Measurements from ENCODE around the gene LRMDA. TPM values are rescaled to one million over a fixed set of nuclear protein-coding genes. Genes with fewer than 3 reads are reported as not detected.

LRMDA gene
- total RNA-seq, 1 experiment from 2014 or later, result 1.2 TPM

- no peak overlapping the region for H3K4me2 ChIP-seq (ENCODE audit: low read length)
- no peaks in the 10 kb centered on the region for H3K79me2 ChIP-seq (ENCODE audit: low read length)
- DNase-seq (peak; percentile 37), ATAC-seq (no peak)
- no peak overlapping the region for H3K9ac ChIP-seq (ENCODE audit: low read length)
- no peaks in the 10 kb centered on the region for H3K36me3 ChIP-seq (ENCODE audit: low read depth, low read length)
- POLR2A ChIA-PET (ENCODE audit: unreplicated experiment), result no interaction called here
- H2AFZ ChIP-seq (ENCODE audit: low read length), result no peak overlapping the region
- no peaks in the 10 kb centered on the region for H3K9me3 ChIP-seq (ENCODE audit: low read length)
- peaks cover 37% of the 10 kb centered on the region for H3K27me3 ChIP-seq (ENCODE audit: low read length)
- H3K4me1 ChIP-seq (ENCODE audit: insufficient read depth, low read length), result no peaks in the 10 kb centered on the region
- no peaks in the 10 kb centered on the region for H3K9me2 ChIP-seq (replicated peaks; ENCODE audit: low read length)
- intact Hi-C loops (cut with micrococcal nuclease), result no loop called here
- H3F3A ChIP-seq (ENCODE audit: low read length, unreplicated experiment), result no peaks in the 10 kb centered on the region
- no peak for TF ChIP-seq CTCF (conservative IDR thresholded peaks at IDR 0.05; ENCODE audit: low read depth, low read length)
- TF ChIP-seq EZH2phosphoT487 (IDR thresholded peaks at IDR 0.05; ENCODE audit: borderline replicate concordance, low read length), result no peak
- no peak for TF ChIP-seq EZH2 (IDR thresholded peaks at IDR 0.05; ENCODE audit: low read length, unreplicated experiment)
- H4K20me1 ChIP-seq (ENCODE audit: low read length), result no peaks in the 10 kb centered on the region
- no TSS peak for BruUV-seq (replicated peaks)
- no peak overlapping the region for H3K27ac ChIP-seq (ENCODE audit: low read length)
- CTCF ChIA-PET, result no interaction called here
- H3K4me3 ChIP-seq (ENCODE audit: low read length), result no peak overlapping the region
These were observed 248.1 kb downstream of the LRMDA start for GRCh38 chr10:75679536-75679935.

- H3K4me1 ChIP-seq (ENCODE audit: insufficient read depth, low read length), result no peaks in the 10 kb centered on the region
- TF ChIP-seq EZH2phosphoT487 (IDR thresholded peaks at IDR 0.05; ENCODE audit: borderline replicate concordance, low read length), result no peak
- no peak for TF ChIP-seq EZH2 (IDR thresholded peaks at IDR 0.05; ENCODE audit: low read length, unreplicated experiment)
- no peak for TF ChIP-seq CTCF (conservative IDR thresholded peaks at IDR 0.05; ENCODE audit: low read depth, low read length)
- intact Hi-C loops (cut with micrococcal nuclease), result no loop called here
- CTCF ChIA-PET, result interaction anchor here (0.5 kb wide), 1 partner anchor 611 kb away, joined by 3 read pairs; no protein-coding TSS in a partner anchor
- BruUV-seq (replicated peaks), result no TSS peak
- no peaks in the 10 kb centered on the region for H3F3A ChIP-seq (ENCODE audit: low read length, unreplicated experiment)
- no peaks in the 10 kb centered on the region for H4K20me1 ChIP-seq (ENCODE audit: low read length)
- POLR2A ChIA-PET (ENCODE audit: unreplicated experiment), result no interaction called here
- DNase-seq (no peak), ATAC-seq (no peak)
- no peaks in the 10 kb centered on the region for H3K9me3 ChIP-seq (ENCODE audit: low read length)
- no peak overlapping the region for H3K9ac ChIP-seq (ENCODE audit: low read length)
- no peaks in the 10 kb centered on the region for H3K9me2 ChIP-seq (replicated peaks; ENCODE audit: low read length)
- no peak overlapping the region for H3K4me2 ChIP-seq (ENCODE audit: low read length)
- no peaks in the 10 kb centered on the region for H3K36me3 ChIP-seq (ENCODE audit: low read depth, low read length)
- H3K27me3 ChIP-seq (ENCODE audit: low read length), result peaks cover 27% of the 10 kb centered on the region
- H3K4me3 ChIP-seq (ENCODE audit: low read length), result no peak overlapping the region
- H3K27ac ChIP-seq (ENCODE audit: low read length), result no peak overlapping the region
- H3K79me2 ChIP-seq (ENCODE audit: low read length), result no peaks in the 10 kb centered on the region
- H2AFZ ChIP-seq (ENCODE audit: low read length), result no peak overlapping the region
These were observed 249.9 kb downstream of the LRMDA start for GRCh38 chr10:75681334-75681733.

- Histone ChIP-seq H3K4me3 (ENCODE audit: low read length) (no peak overlapping the region), H3K9ac (ENCODE audit: low read length) (no peak overlapping the region), H3K27ac (ENCODE audit: low read length) (no peak overlapping the region), H3K79me2 (ENCODE audit: low read length) (no peaks in the 10 kb centered on the region), H3K4me1 (ENCODE audit: insufficient read depth, low read length) (no peaks in the 10 kb centered on the region), H3F3A (ENCODE audit: low read length, unreplicated experiment) (no peaks in the 10 kb centered on the region), H3K27me3 (ENCODE audit: low read length) (peaks cover 22% of the 10 kb centered on the region), H3K36me3 (ENCODE audit: low read depth, low read length) (no peaks in the 10 kb centered on the region), H2AFZ (ENCODE audit: low read length) (no peak overlapping the region), H3K9me2 (replicated peaks; ENCODE audit: low read length) (no peaks in the 10 kb centered on the region), H3K9me3 (ENCODE audit: low read length) (peaks cover 12% of the 10 kb centered on the region), H3K4me2 (ENCODE audit: low read length) (no peak overlapping the region), H4K20me1 (ENCODE audit: low read length) (no peaks in the 10 kb centered on the region)
- CTCF ChIA-PET, result no interaction called here
- POLR2A ChIA-PET (ENCODE audit: unreplicated experiment), result interaction anchor here (0.6 kb wide), 1 partner anchor 1155 kb away, joined by 9 read pairs; no protein-coding TSS in a partner anchor
- TF ChIP-seq EZH2 (IDR thresholded peaks at IDR 0.05; ENCODE audit: low read length, unreplicated experiment), result no peak
- TF ChIP-seq CTCF (conservative IDR thresholded peaks at IDR 0.05; ENCODE audit: low read depth, low read length), result no peak
- no peak for TF ChIP-seq EZH2phosphoT487 (IDR thresholded peaks at IDR 0.05; ENCODE audit: borderline replicate concordance, low read length)
- DNase-seq, result peak; percentile 46
- intact Hi-C loops (cut with micrococcal nuclease), result no loop called here
- peak; percentile 21; the same call in 1 of the 2 replicates for ATAC-seq
- BruUV-seq (replicated peaks), result no TSS peak
These were observed 251.5 kb downstream of the LRMDA start for GRCh38 chr10:75682649-75683557.
